ENCODE results near the gene OAT. TPM values are rescaled to one million over a fixed set of nuclear protein-coding genes. Genes with fewer than 3 reads are reported as not detected.
"Not testable (repeated sequence)": the region's sequence is repeated elsewhere in the genome, so short reads cannot be mapped to it uniquely, and the experiment has no call there.

Gene OAT
- total RNA-seq, 1 experiment from 2014 or later, result 74.1 TPM

- in situ Hi-C loops (cut with HindIII; ENCODE audit: low pct_unique_long_range_greater_than_20kb, low sequenced_read_pairs), result no loop called here
- no peak for DNase-seq (ENCODE audit: low read depth)
Observed at GRCh38 chr10:124370426-124370825, 48.3 kb downstream of the OAT start.

GRCh38 chr10:124369986-124370385, 48.7 kb downstream of the OAT start:
- no peak for DNase-seq (ENCODE audit: low read depth)
- in situ Hi-C loops (cut with HindIII; ENCODE audit: low pct_unique_long_range_greater_than_20kb, low sequenced_read_pairs), result no loop called here

- in situ Hi-C loops (cut with HindIII; ENCODE audit: low pct_unique_long_range_greater_than_20kb, low sequenced_read_pairs); DNase-seq (ENCODE audit: low read depth): not testable (repeated sequence)
Observed at GRCh38 chr10:124369533-124369932, 49.2 kb downstream of the OAT start.

- no peak for DNase-seq (ENCODE audit: low read depth)
- in situ Hi-C loops (cut with HindIII; ENCODE audit: low pct_unique_long_range_greater_than_20kb, low sequenced_read_pairs), result no loop called here
Observed at GRCh38 chr10:124369066-124369465, 49.7 kb downstream of the OAT start.

- in situ Hi-C loops (cut with HindIII; ENCODE audit: low pct_unique_long_range_greater_than_20kb, low sequenced_read_pairs), result no loop called here
- no peak for DNase-seq (ENCODE audit: low read depth)
Observed at GRCh38 chr10:124367936-124368335, 50.8 kb downstream of the OAT start.

- DNase-seq (ENCODE audit: low read depth), result no peak
Observed at GRCh38 chr10:124367414-124367813, 51.3 kb downstream of the OAT start.

GRCh38 chr10:124366825-124367224, 51.9 kb downstream of the OAT start:
- in situ Hi-C loops (cut with HindIII; ENCODE audit: low pct_unique_long_range_greater_than_20kb, low sequenced_read_pairs), result no loop called here
- DNase-seq (ENCODE audit: low read depth), result no peak

More at GRCh38 chr10:124367414-124367813, 51.3 kb downstream of the OAT start:
- in situ Hi-C loops (cut with HindIII; ENCODE audit: low pct_unique_long_range_greater_than_20kb, low sequenced_read_pairs), result no loop called here

- DNase-seq (ENCODE audit: low read depth), result no peak
Observed at GRCh38 chr10:124366343-124366742, 52.4 kb downstream of the OAT start.

GRCh38 chr10:124364674-124365073, 54.0 kb downstream of the OAT start:
- in situ Hi-C loops (cut with HindIII; ENCODE audit: low pct_unique_long_range_greater_than_20kb, low sequenced_read_pairs), result no loop called here

More at GRCh38 chr10:124366343-124366742, 52.4 kb downstream of the OAT start:
- in situ Hi-C loops (cut with HindIII; ENCODE audit: low pct_unique_long_range_greater_than_20kb, low sequenced_read_pairs), result no loop called here

GRCh38 chr10:124362568-124362967, 56.2 kb downstream of the OAT start:
- in situ Hi-C loops (cut with HindIII; ENCODE audit: low pct_unique_long_range_greater_than_20kb, low sequenced_read_pairs), result no loop called here
- no peak for DNase-seq (ENCODE audit: low read depth)

More at GRCh38 chr10:124364674-124365073, 54.0 kb downstream of the OAT start:
- DNase-seq (ENCODE audit: low read depth), result no peak

- no peak for DNase-seq (ENCODE audit: low read depth)
- in situ Hi-C loops (cut with HindIII; ENCODE audit: low pct_unique_long_range_greater_than_20kb, low sequenced_read_pairs), result no loop called here
Observed at GRCh38 chr10:124359336-124359832, 59.3 kb downstream of the OAT start.

- no peak for DNase-seq (ENCODE audit: low read depth)
- in situ Hi-C loops (cut with HindIII; ENCODE audit: low pct_unique_long_range_greater_than_20kb, low sequenced_read_pairs), result no loop called here
Observed at GRCh38 chr10:124357561-124357885, 61.2 kb downstream of the OAT start.

- in situ Hi-C loops (cut with HindIII; ENCODE audit: low pct_unique_long_range_greater_than_20kb, low sequenced_read_pairs), result no loop called here
- no peak for DNase-seq (ENCODE audit: low read depth)
Observed at GRCh38 chr10:124356701-124357560, 61.8 kb downstream of the OAT start.

- in situ Hi-C loops (cut with HindIII; ENCODE audit: low pct_unique_long_range_greater_than_20kb, low sequenced_read_pairs), result no loop called here
- DNase-seq (ENCODE audit: low read depth), result no peak
Observed at GRCh38 chr10:124354411-124355382, 64.0 kb downstream of the OAT start.

- in situ Hi-C loops (cut with HindIII; ENCODE audit: low pct_unique_long_range_greater_than_20kb, low sequenced_read_pairs), result no loop called here
- no peak for DNase-seq (ENCODE audit: low read depth)
Observed at GRCh38 chr10:124353896-124354295, 64.8 kb downstream of the OAT start.

- in situ Hi-C loops (cut with HindIII; ENCODE audit: low pct_unique_long_range_greater_than_20kb, low sequenced_read_pairs), result no loop called here
Observed at GRCh38 chr10:124353091-124353815, 65.5 kb downstream of the OAT start.

GRCh38 chr10:124351481-124352220, 67.1 kb downstream of the OAT start:
- in situ Hi-C loops (cut with HindIII; ENCODE audit: low pct_unique_long_range_greater_than_20kb, low sequenced_read_pairs), result no loop called here
- no peak for DNase-seq (ENCODE audit: low read depth)

More at GRCh38 chr10:124353091-124353815, 65.5 kb downstream of the OAT start:
- DNase-seq (ENCODE audit: low read depth), result no peak

GRCh38 chr10:124350806-124351205, 67.9 kb downstream of the OAT start:
- no peak for DNase-seq (ENCODE audit: low read depth)
- in situ Hi-C loops (cut with HindIII; ENCODE audit: low pct_unique_long_range_greater_than_20kb, low sequenced_read_pairs), result no loop called here

All from Caki2 (cell line).